Fibroblast of pulmonary artery (primary cell): ENCODE results near the gene HTRA3.

Source experiments
- DNase-seq: peaks from one replicate; pipeline ENCODE4 v3.0.0-alpha.2; 2010; ENCODE audit warnings: low read depth
- H3K4me3 ChIP-seq: replicated peaks from 2 replicates; pipeline ENCODE4 v1.5.1; 2011; ENCODE audit warnings: low read depth, mild to moderate bottlenecking, control low read depth, low read length, moderate library complexity
- TF ChIP-seq, protein P1 (sequence below): IDR thresholded peaks from 2 replicates; pipeline ENCODE4 v1.5.1; 2011; ENCODE audit warnings: mild to moderate bottlenecking, control low read depth, low read length, inconsistent platforms; ENCODE audit errors: missing control alignments

HTRA3 gene

DNA sequence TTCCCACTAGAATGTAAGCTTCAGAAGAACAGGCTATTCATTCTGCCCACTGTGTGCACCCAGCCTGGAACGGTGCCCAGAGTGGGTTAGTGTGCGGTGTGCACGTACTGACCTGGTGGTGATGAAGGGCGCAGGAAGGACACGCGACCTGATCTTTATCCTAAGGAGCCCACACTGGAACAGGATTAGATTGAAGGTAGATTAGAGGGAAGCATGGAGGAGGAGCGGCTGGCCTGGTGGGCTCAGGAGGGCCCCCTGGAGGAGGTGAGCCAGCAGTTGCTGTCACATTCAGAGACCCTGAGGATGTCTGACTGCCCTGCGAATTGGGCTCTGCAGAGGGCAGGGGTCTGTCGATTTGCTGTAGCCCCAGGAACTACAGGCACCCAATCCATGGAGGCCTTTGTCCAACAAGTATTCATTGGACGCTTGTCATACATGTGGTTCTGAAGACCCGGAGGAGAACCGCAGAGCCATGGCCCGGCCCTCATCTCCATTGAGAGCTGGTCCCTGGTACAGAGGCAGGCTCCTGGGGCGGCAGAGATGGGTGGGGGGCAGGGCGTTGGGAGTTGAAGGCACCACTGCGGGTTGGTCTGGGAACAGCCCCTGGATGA, 73.2 kb downstream of the HTRA3 start:
- TF ChIP-seq, protein P1, sequence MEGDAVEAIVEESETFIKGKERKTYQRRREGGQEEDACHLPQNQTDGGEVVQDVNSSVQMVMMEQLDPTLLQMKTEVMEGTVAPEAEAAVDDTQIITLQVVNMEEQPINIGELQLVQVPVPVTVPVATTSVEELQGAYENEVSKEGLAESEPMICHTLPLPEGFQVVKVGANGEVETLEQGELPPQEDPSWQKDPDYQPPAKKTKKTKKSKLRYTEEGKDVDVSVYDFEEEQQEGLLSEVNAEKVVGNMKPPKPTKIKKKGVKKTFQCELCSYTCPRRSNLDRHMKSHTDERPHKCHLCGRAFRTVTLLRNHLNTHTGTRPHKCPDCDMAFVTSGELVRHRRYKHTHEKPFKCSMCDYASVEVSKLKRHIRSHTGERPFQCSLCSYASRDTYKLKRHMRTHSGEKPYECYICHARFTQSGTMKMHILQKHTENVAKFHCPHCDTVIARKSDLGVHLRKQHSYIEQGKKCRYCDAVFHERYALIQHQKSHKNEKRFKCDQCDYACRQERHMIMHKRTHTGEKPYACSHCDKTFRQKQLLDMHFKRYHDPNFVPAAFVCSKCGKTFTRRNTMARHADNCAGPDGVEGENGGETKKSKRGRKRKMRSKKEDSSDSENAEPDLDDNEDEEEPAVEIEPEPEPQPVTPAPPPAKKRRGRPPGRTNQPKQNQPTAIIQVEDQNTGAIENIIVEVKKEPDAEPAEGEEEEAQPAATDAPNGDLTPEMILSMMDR, result no peak
- no peak for DNase-seq
- no peak overlapping the region for H3K4me3 ChIP-seq

DNA sequence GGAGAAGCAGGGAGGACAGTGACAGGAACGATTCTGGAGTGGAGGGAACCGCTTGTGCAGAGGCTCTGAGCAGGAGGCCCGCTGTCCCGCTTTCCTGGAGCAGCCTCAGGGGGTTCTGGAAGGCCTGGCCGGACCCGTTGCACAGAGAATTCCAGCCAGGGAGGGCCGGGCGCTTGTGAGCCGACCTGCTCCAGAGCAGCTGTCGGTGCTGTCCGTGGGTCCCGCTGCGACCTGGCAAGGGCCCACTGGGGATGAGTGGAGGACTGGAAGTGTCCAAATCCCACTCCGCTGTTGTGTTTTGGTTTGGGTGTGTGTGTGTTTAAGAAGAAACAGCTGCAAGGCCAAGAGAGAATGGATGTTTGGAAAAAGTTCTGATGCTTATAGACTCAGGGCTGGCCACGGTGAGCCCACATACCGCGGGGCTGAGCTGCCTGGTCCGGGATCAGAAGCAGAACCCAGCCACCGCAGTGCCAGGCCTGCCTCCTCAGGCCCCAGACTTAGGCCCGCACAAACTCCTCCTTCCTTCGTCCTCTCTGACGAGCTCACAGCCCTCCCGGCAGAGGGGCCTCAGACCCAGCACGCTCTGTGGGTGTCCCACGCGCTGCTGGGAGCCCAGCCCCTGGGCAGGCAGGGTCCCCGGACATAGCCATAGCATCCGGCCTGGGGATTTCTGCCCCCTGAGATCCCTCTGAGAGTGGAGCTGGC, 73.9 kb downstream of the HTRA3 start:
- TF ChIP-seq, protein P1, result no peak

DNA sequence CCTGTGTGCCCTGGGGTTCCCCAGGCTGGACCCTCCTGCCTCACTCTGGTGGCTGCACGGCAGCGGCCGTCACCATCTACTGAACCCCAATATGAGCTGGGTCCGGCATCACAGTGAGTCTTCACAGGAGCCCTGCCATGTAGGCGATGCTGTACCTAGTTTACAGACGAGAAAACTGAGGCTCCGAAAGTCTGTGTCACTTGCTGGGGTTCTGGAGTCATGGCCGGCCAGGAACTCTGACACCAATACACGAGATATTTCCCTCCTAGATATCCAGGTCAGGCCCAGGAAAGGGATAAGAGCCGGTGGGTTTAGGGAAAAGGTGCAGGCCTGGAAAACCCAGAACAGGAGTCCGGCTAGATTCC, 74.4 kb downstream of the HTRA3 start:
- no peak overlapping the region for H3K4me3 ChIP-seq
- TF ChIP-seq, protein P1, result no peak
- DNase-seq, result no peak

More for the DNA sequence above, 73.9 kb downstream of the HTRA3 start:
- DNase-seq, result no peak
- no peak overlapping the region for H3K4me3 ChIP-seq

DNA sequence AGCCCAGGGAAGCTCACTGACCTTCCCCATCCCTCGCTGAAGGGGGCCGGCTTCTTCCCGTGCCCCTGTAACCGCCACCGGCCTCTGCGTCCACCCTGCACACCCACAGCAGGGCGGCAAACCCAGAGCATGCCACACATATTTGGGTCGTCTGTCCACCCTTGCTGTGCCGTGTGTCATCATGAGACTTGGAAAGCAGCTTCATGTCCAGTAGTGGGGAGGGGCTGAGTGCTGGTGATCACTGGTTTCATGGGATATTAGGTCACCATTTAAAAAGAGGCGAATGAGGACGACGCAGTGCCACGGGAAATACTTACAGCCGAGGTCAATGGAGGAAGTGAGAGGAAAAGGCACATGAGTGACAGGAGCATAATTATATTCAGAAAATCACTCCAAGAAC, 74.8 kb downstream of the HTRA3 start:
- TF ChIP-seq, protein P1, result no peak
- DNase-seq, result no peak
- H3K4me3 ChIP-seq, result no peak overlapping the region

DNA sequence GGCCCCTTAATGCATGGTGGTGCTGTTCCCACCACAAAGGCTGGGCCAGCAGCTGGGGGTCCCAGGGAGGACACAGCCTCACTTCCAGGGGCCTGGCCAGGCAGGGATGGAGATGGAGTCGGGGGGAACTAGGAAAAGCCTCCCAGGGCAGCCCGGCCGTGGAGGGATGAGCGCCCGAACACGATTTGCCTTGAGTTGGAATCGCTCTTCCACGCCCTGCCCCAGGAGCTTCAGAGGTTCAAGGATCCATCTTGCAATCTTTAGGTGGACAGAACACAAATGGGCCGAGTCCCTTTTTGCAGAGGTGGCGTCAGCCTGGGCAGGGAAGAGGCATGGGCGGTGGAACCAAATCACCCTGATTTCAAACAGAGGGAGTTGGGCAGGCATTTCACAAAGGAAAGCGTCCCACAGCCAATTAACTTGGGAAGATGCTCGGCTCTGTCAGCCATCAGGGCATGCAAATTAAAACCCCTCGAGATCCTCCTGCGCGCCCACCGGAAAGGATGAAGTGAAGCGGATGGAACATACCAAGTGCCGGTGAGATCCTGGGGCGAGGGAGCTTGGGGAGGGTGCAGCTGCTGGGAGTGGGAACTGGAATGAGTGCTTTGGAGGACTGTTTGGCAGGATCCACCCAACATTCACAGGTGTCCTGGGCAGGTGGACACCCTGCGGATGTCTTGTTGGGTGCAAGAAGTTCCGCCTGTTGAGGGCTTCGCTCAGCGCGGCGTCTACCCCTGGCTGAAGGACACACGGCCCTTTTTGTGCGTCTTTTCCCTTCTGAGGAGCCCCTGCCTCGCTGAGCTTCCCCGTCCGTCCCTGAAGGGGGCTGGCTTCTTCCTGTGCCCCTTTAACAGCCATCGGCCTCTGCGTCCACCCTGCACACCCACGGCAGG, 75.7 kb downstream of the HTRA3 start:
- H3K4me3 ChIP-seq, result no peak overlapping the region
- DNase-seq, result no peak
- TF ChIP-seq, protein P1, result no peak

DNA sequence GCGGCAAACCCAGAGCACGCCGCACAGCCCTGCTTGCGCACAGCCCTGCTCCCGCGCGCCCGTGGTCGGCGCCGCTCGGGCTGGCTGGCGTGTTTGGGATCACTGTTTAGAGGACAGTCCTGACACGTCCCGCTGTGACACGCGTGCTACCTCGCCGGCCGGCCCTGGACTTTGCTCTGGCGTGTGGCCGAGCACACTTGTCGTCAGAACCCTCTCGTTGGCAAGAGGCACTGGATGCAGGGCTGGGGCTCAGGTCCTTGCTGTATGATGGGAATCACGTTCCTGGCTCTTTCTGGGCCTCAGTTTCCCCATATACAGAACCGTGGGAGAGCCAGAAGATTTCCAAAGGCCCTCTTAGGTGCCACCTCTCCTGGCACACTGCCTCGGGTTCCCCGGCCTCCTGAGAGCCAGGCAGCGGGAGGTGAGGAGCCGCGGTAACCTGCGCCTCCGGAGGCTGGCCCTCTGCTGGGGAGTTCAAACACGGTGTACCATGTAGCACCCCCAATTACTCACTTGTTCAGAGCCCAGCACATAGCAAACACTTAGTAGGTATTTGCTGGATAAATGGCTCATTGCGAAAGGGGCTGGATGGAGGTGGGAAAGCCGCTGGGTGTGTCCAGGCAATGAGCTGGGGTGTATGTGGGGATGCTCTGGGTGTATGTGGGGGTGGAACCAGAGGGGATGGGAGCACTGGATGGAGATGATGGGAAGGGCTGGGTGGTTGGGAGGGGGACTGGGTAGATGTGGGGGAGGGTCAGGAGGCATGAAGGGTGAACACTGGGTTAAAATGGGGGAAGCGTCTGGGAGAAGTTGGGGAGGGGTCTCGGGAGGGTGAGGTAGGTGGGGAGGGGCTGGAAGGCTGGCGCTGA, 76.6 kb downstream of the HTRA3 start:
- DNase-seq, result no peak
- H3K4me3 ChIP-seq, result no peak overlapping the region
- TF ChIP-seq, protein P1, result no peak
